ENCODE data around the gene ARFRP1. TPM values are rescaled to one million over a fixed set of nuclear protein-coding genes. Genes with fewer than 3 reads are reported as not detected.

The ARFRP1 gene
- total and polyA plus RNA-seq, 2 of the 13 experiments (the other 11 are each of a cell fraction or from before 2014, with no cell fraction given) = 32.0 to 51.1 TPM

DNA sequence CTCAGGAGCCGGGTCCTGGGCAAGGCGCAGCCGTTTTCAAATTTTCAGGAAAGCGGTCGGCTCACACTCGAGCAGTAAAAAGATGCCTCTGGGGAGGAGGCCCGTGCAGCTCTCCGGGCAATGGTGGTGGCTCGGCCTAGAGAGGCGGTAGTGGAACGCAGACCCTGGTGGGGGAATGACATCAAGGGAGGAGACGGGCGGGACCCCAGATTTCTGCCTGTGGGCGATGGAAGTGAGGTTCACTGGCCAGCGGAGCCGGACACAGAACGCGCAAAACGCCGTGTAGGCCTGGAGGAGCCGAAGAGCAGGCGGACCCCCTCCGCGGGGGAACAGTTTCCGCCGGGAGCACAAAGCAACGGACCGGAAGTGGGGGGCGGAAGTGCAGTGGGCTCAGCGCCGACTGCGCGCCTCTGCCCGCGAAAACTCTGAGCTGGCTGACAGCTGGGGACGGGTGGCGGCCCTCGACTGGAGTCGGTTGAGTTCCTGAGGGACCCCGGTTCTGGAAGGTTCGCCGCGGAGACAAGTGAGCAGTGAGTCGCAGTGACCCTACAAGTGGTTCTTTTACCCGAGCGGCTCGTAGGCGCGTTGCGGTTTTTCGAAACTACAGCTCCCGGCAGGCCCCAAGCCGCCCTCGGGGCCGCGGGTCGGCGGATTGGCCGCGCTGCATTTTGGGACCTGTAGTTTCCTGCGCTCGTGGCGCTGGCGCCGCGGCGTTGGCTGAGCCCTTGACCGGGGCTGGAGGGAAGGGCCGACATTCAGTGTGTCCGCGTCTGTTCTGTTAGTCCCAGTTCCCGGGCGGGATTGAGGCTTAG lies 49.6 kb downstream of the ARFRP1 start, which contains the start of gene RTEL1 (continued):
- peak; percentile 97 for TF ChIP-seq NKX3-1 (CRISPR knock-in tag; IDR thresholded peaks at IDR 0.05)
- peak; percentile 74 to 78 for TF ChIP-seq POLR2A (IDR thresholded peaks at IDR 0.05; ENCODE audit: insufficient read depth in 1 of 2, low read depth in 2 of 2, low read length in 2 of 2)
- peak; percentile 78; the same call in 1 of the 2 replicates for TF ChIP-seq NR2F2 (IDR thresholded peaks at IDR 0.05; ENCODE audit: borderline replicate concordance, low read depth)
- peak; percentile 47; the same call in 1 of the 2 replicates for TF ChIP-seq HNF1A (IDR thresholded peaks at IDR 0.05; ENCODE audit: low read depth)
- TF ChIP-seq HNF1A (CRISPR knock-in tag; IDR thresholded peaks at IDR 0.05; ENCODE audit: borderline replicate concordance) = peak; percentile 87
- TF ChIP-seq ZNF263 (CRISPR knock-in tag; IDR thresholded peaks at IDR 0.05) = peak; percentile 81
- peak; percentile 88 for TF ChIP-seq ZNF720 (CRISPR knock-in tag; IDR thresholded peaks at IDR 0.05)
- no peak for TF ChIP-seq HNRNPH1 (optimal IDR thresholded peaks at IDR 0.05; ENCODE audit: low read depth, low read length)
- no peak; the same call in 1 of the 2 replicates for TF ChIP-seq ZNF224 (CRISPR knock-in tag; IDR thresholded peaks at IDR 0.05)
- peak; percentile 54 for TF ChIP-seq ZNF7 (CRISPR knock-in tag; IDR thresholded peaks at IDR 0.05)
- TF ChIP-seq, protein P1, sequence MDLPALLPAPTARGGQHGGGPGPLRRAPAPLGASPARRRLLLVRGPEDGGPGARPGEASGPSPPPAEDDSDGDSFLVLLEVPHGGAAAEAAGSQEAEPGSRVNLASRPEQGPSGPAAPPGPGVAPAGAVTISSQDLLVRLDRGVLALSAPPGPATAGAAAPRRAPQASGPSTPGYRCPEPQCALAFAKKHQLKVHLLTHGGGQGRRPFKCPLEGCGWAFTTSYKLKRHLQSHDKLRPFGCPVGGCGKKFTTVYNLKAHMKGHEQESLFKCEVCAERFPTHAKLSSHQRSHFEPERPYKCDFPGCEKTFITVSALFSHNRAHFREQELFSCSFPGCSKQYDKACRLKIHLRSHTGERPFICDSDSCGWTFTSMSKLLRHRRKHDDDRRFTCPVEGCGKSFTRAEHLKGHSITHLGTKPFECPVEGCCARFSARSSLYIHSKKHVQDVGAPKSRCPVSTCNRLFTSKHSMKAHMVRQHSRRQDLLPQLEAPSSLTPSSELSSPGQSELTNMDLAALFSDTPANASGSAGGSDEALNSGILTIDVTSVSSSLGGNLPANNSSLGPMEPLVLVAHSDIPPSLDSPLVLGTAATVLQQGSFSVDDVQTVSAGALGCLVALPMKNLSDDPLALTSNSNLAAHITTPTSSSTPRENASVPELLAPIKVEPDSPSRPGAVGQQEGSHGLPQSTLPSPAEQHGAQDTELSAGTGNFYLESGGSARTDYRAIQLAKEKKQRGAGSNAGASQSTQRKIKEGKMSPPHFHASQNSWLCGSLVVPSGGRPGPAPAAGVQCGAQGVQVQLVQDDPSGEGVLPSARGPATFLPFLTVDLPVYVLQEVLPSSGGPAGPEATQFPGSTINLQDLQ (CRISPR knock-in tag; IDR thresholded peaks at IDR 0.05) = peak; percentile 92
- TF ChIP-seq ZNF709 (CRISPR knock-in tag; IDR thresholded peaks at IDR 0.05) = peak; percentile 90
- TF ChIP-seq TOPORS (CRISPR knock-in tag; IDR thresholded peaks at IDR 0.05) = peak; percentile 95
- peak; percentile 96 for TF ChIP-seq CBX5 (CRISPR knock-in tag; IDR thresholded peaks at IDR 0.05; ENCODE audit: borderline replicate concordance)
- no peak for TF ChIP-seq JUNB (CRISPR knock-in tag; IDR thresholded peaks at IDR 0.05; ENCODE audit: borderline replicate concordance)
- TF ChIP-seq ZNF260 (CRISPR knock-in tag; IDR thresholded peaks at IDR 0.05; ENCODE audit: borderline replicate concordance, low read depth) = no peak
